MCF 10A (cell line): ENCODE data around the gene CD93. TPM values are rescaled to one million over a fixed set of nuclear protein-coding genes. Genes with fewer than 3 reads are reported as not detected.

Experiments
- BruUV-seq: library from RNA; stranded (reverse); fragments of 400-500 nt; replicated peaks from 2 replicates; lab custom pipeline; 2021; lab: Mats Ljungman, UMichigan
- CTCF ChIA-PET: fragments of 300-600 bp; sonication (Branson Sonifier 250); formaldehyde crosslinking; extraction: SDS; loops from one replicate; lab custom pipeline; 2021; ENCODE audit warnings: antibody characterized with exemption, inconsistent platforms; lab: Yijun Ruan, JAX
- POLR2A ChIA-PET: fragments of 300-600, 350-650 bp; sonication (Branson Sonifier 250); formaldehyde crosslinking; extraction: SDS; loops from one replicate; lab custom pipeline; 2020; ENCODE audit warnings: antibody characterized with exemption, inconsistent platforms; lab: Yijun Ruan, JAX
- DNase-seq: peaks from one replicate; pipeline ENCODE4 v3.0.0-alpha.2; 2018; ENCODE audit not compliant: unreplicated experiment
- H3K27ac Mint-ChIP-seq: one replicate; pipeline ENCODE4 v1.8.0; 2022; ENCODE audit warnings: mild to moderate bottlenecking, low read depth, mixed read lengths; ENCODE audit not compliant: unreplicated experiment
- H3K27me3 Mint-ChIP-seq: one replicate; pipeline ENCODE4 v1.8.0; 2022; ENCODE audit warnings: mixed read lengths; ENCODE audit not compliant: insufficient read depth, unreplicated experiment
- H3K36me3 Mint-ChIP-seq: one replicate; pipeline ENCODE4 v1.8.0; 2022; ENCODE audit warnings: mild to moderate bottlenecking, moderate library complexity, mixed read lengths; ENCODE audit not compliant: insufficient read depth, unreplicated experiment
- H3K4me1 Mint-ChIP-seq: one replicate; pipeline ENCODE4 v1.8.0; 2022; ENCODE audit warnings: mixed read lengths; ENCODE audit not compliant: insufficient read depth, unreplicated experiment
- H3K4me3 Mint-ChIP-seq: one replicate; pipeline ENCODE4 v1.8.0; 2022; ENCODE audit warnings: mild to moderate bottlenecking, moderate library complexity, mixed read lengths; ENCODE audit not compliant: unreplicated experiment
- H3K9me3 Mint-ChIP-seq: one replicate; pipeline ENCODE4 v1.8.0; 2022; ENCODE audit warnings: mixed read lengths; ENCODE audit not compliant: unreplicated experiment
- CTCF ChIP-seq: fragments of 200-600 bp; IDR thresholded peaks from one replicate; pipeline ENCODE4 v1.8.0; 2022; ENCODE audit warnings: antibody characterized with exemption, mild to moderate bottlenecking; ENCODE audit not compliant: unreplicated experiment
- intact Hi-C: fragments of 100-400 bp; cut with micrococcal nuclease; formaldehyde crosslinking; loops from 2 replicates; pipeline ENCODE4 v1.14.1; 2022
- total RNA-seq: library from RNA; stranded (reverse); gene quantifications from 2 replicates; pipeline ENCODE4 v1.2.3, GENCODE V29; 2022

CD93 gene
- total RNA-seq, 1 experiment from 2014 or later, result not detected

DNA sequence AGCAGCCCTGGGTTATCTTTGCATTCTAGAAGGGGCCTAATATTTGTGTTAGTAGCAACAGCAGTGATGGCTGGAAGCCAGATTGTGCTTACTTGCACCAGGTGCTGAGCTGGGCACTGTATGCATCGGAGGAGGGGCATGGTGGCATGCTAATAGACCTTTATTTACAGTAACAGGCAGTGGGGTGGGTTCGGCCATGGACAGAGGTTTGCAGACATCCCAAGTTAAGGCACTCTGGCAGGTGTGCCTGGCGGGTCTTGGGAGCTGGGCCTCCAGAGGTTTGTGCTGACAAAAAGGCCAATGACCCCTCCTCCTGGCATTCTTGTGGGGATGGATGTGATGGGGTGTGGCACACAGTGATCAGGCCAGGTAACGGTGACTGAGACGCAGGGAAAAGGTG is 39.0 kb upstream of the CD93 start:
- H3K27ac Mint-ChIP-seq, result no peak overlapping the region
- no peaks in the 10 kb centered on the region for H3K36me3 Mint-ChIP-seq
- no peak for DNase-seq
- TF ChIP-seq CTCF, result no peak
- peaks cover 18% of the 10 kb centered on the region for H3K4me1 Mint-ChIP-seq
- no peak overlapping the region for H3K4me3 Mint-ChIP-seq
- POLR2A ChIA-PET, result interaction anchor here (0.6 to 1.6 kb wide), 3 partner anchors 9 to 20 kb away, joined by 3 to 10 read pairs (median 3); no protein-coding TSS in a partner anchor
- intact Hi-C loops, result no loop called here
- H3K27me3 Mint-ChIP-seq, result no peaks in the 10 kb centered on the region
- BruUV-seq, result no TSS peak
- no peaks in the 10 kb centered on the region for H3K9me3 Mint-ChIP-seq
- CTCF ChIA-PET, result interaction anchor here (0.7 to 1.7 kb wide), 5 partner anchors 9 to 273 kb away, joined by 3 to 8 read pairs (median 5); no protein-coding TSS in a partner anchor

- no peak for TF ChIP-seq CTCF
- H3K27ac Mint-ChIP-seq, result no peak overlapping the region
- no peaks in the 10 kb centered on the region for H3K9me3 Mint-ChIP-seq
- intact Hi-C loops, result no loop called here
- ChIA-PET CTCF (interaction anchor here (0.7 to 1.7 kb wide), 3 partner anchors 9 to 219 kb away, joined by 3 to 6 read pairs (median 4); no protein-coding TSS in a partner anchor), POLR2A (interaction anchor here (1.2 kb wide), 1 partner anchor 9 kb away, joined by 4 read pairs; no protein-coding TSS in a partner anchor)
- BruUV-seq, result no TSS peak
- no peaks in the 10 kb centered on the region for H3K27me3 Mint-ChIP-seq
- no peaks in the 10 kb centered on the region for H3K36me3 Mint-ChIP-seq
- no peak overlapping the region for H3K4me3 Mint-ChIP-seq
- peaks cover 15% of the 10 kb centered on the region for H3K4me1 Mint-ChIP-seq
- no peak for DNase-seq
These were observed 37.8 kb upstream of the CD93 start for GRCh38 chr20:23123886-23124285.

DNA sequence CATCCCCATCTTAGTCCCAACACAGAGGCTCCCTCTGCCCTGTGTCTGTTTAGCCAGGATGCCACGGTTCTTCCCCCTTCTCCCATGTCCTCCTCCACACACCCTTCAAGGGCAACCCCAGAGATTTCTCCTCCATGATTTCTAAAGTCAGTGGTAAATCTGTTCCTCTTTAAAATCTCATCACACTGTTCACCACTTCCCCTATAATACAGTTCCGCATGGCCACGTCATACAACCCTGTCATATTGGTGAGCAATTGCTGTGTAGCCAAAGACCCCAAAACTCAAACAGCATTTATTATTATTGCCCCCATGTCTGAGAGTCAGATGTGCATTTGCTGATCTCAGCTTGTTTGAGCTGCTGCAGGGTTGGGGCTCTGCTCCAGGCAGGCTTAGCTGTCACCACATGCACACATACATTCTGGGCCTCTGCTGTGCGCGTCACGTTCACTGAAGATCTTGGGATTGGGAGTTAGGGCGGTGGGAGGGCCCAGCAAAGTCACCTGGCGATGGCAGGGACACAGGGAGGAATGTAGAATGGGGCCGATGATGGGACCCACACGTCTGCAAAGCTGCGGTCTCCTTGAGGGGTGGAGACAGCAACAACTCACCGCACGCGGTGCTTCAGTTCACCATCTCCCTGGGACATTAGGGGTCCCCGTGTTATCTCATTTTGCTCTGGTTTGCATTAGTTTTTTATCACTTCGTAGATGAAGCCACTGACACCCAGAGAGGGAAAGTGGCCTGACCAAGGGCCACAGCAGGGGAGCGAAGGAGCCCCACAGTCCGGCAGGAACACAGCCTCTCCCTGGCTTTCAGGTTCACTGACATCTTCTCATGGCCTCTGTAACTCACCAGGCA is 36.9 kb upstream of the CD93 start:
- H3K27me3 Mint-ChIP-seq, result no peaks in the 10 kb centered on the region
- intact Hi-C loops, result no loop called here
- no peak overlapping the region for H3K4me3 Mint-ChIP-seq
- no peaks in the 10 kb centered on the region for H3K9me3 Mint-ChIP-seq
- CTCF ChIA-PET, result interaction anchor here (0.7 to 1.7 kb wide), 4 partner anchors 10 to 218 kb away, joined by 3 to 6 read pairs (median 4); no protein-coding TSS in a partner anchor
- TF ChIP-seq CTCF, result no peak
- H3K4me1 Mint-ChIP-seq, result peaks cover 15% of the 10 kb centered on the region
- BruUV-seq, result no TSS peak
- H3K36me3 Mint-ChIP-seq, result no peaks in the 10 kb centered on the region
- H3K27ac Mint-ChIP-seq, result no peak overlapping the region
- DNase-seq, result no peak
- POLR2A ChIA-PET, result interaction anchor here (0.5 to 1.2 kb wide), 3 partner anchors 10 to 785 kb away, joined by 3 to 4 read pairs (median 3); no protein-coding TSS in a partner anchor

DNA sequence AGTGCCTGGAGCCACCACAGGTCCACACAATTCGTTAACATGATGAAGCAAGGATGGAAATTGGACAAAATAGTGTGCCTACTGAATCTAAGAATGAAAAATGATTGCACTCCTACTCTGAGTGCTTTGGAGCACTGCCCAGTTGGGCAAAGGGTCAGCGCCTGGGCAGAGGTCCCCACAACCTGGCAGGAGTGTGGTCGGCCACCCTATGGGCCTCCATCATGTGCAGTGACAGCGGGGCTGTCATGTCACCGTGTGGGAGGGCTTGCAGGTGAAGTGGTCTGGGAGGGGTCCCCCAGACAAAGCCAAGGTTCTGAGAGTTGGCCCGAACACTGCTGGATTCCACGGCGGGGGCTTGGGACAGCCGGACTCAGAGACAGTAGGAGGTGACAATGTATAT is 36.2 kb upstream of the CD93 start:
- POLR2A ChIA-PET, result no interaction called here

More for the DNA sequence above, 36.2 kb upstream of the CD93 start:
- no peak overlapping the region for H3K27ac Mint-ChIP-seq
- intact Hi-C loops, result no loop called here
- H3K4me3 Mint-ChIP-seq, result no peak overlapping the region
- H3K27me3 Mint-ChIP-seq, result no peaks in the 10 kb centered on the region
- peaks cover 15% of the 10 kb centered on the region for H3K4me1 Mint-ChIP-seq
- no peaks in the 10 kb centered on the region for H3K36me3 Mint-ChIP-seq
- no peak for TF ChIP-seq CTCF
- BruUV-seq, result no TSS peak
- CTCF ChIA-PET, result no interaction called here
- H3K9me3 Mint-ChIP-seq, result no peaks in the 10 kb centered on the region
- no peak for DNase-seq
